AG04449 (cell line): ENCODE data around the gene TGFBRAP1.

Source experiments
- CTCF ChIA-PET: fragments of 350-600 bp; formaldehyde crosslinking; extraction: SDS; loops from one replicate; lab custom pipeline; 2021; ENCODE audit warnings: antibody characterized with exemption; lab: Yijun Ruan, JAX
- POLR2A ChIA-PET: fragments of 400-600, 350-600 bp; formaldehyde crosslinking; extraction: SDS; loops from one replicate; lab custom pipeline; 2020; ENCODE audit warnings: antibody characterized with exemption, inconsistent platforms; lab: Yijun Ruan, JAX
- DNase-seq: peaks from one replicate; pipeline ENCODE4 v3.0.0-alpha.2; 2010; ENCODE audit warnings: low read depth, low spot score
- H3K4me3 ChIP-seq: 2 replicates; pipeline ENCODE4 v1.5.1; 2011; ENCODE audit warnings: low read depth, mild to moderate bottlenecking, control low read depth, low read length
- TF ChIP-seq, protein P1 (sequence below): IDR thresholded peaks from one replicate; pipeline ENCODE4 v1.5.1; 2011; ENCODE audit warnings: mild to moderate bottlenecking, moderate library complexity, low read length, control low read depth, inconsistent platforms; ENCODE audit not compliant: insufficient read depth; ENCODE audit errors: missing control alignments

The TGFBRAP1 gene

DNA sequence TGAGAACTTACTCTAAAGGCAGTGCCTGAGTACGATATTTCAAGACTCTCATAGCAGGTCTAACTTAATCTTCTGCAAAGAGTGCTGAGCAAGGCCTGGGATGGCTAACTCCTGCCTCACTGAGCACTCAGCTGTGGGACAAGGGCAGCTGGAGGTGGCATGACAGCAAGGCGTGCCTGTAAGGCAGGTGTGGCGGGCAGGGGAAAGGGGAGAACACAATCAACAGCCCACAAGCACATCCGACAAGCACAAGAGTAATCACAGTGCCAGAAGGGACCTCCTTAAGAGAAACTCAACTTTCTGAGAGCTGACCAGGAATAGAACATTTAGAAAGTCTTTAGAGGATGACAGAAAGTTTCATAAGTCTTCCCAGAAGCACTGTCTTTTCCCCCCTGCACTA is 46.0 kb downstream of the TGFBRAP1 start:
- no peak overlapping the region for H3K4me3 ChIP-seq
- CTCF ChIA-PET: interaction anchor here (1.1 to 2.0 kb wide), 3 partner anchors 10 to 47 kb away, joined by 3 to 10 read pairs (median 5); no protein-coding TSS in a partner anchor
- no peak for DNase-seq
- POLR2A ChIA-PET: no interaction called here
- TF ChIP-seq, protein P1, sequence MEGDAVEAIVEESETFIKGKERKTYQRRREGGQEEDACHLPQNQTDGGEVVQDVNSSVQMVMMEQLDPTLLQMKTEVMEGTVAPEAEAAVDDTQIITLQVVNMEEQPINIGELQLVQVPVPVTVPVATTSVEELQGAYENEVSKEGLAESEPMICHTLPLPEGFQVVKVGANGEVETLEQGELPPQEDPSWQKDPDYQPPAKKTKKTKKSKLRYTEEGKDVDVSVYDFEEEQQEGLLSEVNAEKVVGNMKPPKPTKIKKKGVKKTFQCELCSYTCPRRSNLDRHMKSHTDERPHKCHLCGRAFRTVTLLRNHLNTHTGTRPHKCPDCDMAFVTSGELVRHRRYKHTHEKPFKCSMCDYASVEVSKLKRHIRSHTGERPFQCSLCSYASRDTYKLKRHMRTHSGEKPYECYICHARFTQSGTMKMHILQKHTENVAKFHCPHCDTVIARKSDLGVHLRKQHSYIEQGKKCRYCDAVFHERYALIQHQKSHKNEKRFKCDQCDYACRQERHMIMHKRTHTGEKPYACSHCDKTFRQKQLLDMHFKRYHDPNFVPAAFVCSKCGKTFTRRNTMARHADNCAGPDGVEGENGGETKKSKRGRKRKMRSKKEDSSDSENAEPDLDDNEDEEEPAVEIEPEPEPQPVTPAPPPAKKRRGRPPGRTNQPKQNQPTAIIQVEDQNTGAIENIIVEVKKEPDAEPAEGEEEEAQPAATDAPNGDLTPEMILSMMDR: no peak

DNA sequence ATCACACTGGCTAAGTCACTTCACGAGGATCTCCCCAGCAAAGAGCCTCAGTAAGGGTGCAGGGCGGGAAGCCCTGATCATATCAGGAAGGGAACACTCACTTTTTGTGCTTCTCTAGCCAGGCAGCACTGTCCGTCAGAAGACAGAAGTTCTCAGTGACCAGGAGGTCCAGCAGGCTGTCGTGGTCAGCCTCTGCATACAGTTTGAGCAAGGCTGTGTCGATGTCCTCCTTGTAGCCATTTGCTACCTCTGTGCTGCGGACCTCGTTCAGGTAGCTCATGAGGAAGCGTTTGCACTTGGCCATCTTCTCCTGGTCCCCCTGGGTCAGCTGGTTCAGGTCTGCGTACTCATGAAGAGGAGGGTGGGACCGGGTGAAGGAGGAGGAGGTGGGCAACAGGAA is 49.3 kb downstream of the TGFBRAP1 start:
- POLR2A ChIA-PET: no interaction called here
- no peak overlapping the region for H3K4me3 ChIP-seq
- no peak for DNase-seq
- TF ChIP-seq, protein P1: no peak
- CTCF ChIA-PET: interaction anchor here (1.1 to 2.7 kb wide), 3 partner anchors 14 to 241 kb away, joined by 3 to 20 read pairs (median 3); no protein-coding TSS in a partner anchor

DNA sequence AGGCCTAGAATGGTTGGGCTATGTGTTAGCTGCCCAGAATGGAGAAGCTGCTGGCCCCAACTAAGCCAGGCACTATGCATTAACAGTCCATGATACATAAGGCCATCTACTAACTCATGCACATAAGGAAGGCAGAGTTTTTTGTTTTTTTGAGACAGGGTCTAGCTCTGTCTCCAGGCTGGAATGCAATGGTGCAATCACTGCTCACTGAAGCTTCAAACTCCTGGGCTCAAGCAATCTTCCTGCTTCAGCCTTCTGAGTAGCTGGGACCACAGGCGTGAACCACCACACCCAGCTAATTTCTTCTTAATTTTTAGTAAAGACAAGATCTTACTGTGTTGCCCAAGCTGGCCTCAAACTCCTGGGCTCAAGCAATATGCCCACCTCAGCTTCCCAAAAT is 50.4 kb downstream of the TGFBRAP1 start:
- no peak overlapping the region for H3K4me3 ChIP-seq
- CTCF ChIA-PET: interaction anchor here (0.9 to 1.8 kb wide), 4 partner anchors 8 to 242 kb away, joined by 3 to 9 read pairs (median 6); no protein-coding TSS in a partner anchor
- POLR2A ChIA-PET: interaction anchor here (1.0 kb wide), 1 partner anchor 18 kb away, joined by 3 read pairs; no protein-coding TSS in a partner anchor
- TF ChIP-seq, protein P1: no peak
- DNase-seq: no peak

- TF ChIP-seq, protein P1: no peak
- ChIA-PET POLR2A (interaction anchor here (1.0 kb wide), 1 partner anchor 18 kb away, joined by 3 read pairs; no protein-coding TSS in a partner anchor), CTCF (interaction anchor here (0.8 to 1.8 kb wide), 6 partner anchors 9 to 243 kb away, joined by 3 to 9 read pairs (median 4); no protein-coding TSS in a partner anchor)
- H3K4me3 ChIP-seq: no peak overlapping the region
- DNase-seq: no peak
Measured at GRCh38 chr2:105278654-105279053, 50.9 kb downstream of the TGFBRAP1 start.

DNA sequence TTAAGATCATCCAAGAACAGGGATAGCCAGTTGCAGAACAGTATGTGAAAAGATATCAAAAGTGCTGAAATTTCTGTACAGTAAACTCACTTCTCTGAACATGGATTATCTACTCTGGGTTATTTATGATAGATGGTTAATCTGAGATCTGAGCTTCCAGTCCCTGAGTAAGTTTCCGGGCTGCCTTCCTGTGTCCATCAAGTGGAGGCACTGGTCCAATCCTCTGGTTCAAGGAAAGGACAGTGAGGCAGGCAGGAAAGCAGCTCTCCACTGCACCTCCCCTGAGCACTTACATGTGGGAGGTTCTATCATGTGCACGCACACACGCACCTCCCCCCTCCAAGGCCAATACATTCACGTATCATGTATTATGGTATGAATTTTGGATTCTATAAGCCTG is 55.5 kb downstream of the TGFBRAP1 start:
- ChIA-PET CTCF (interaction anchor here (1.2 to 2.4 kb wide), 4 partner anchors 12 to 159 kb away, joined by 4 to 7 read pairs (median 6); no protein-coding TSS in a partner anchor), POLR2A (no interaction called here)
- DNase-seq: no peak
- TF ChIP-seq, protein P1: no peak
- no peak overlapping the region for H3K4me3 ChIP-seq

- TF ChIP-seq, protein P1: no peak
- POLR2A ChIA-PET: no interaction called here
- CTCF ChIA-PET: interaction anchor here (1.0 to 1.5 kb wide), 2 partner anchors 16 to 148 kb away, joined by 4 to 5 read pairs; no protein-coding TSS in a partner anchor
- no peak for DNase-seq
- no peak overlapping the region for H3K4me3 ChIP-seq
Measured at GRCh38 chr2:105272176-105272575, 57.4 kb downstream of the TGFBRAP1 start.
